DOHH2 (cell line): ENCODE measurements around the gene NEDD4L.
"Not testable (repeated sequence)": the region's sequence is repeated elsewhere in the genome, so short reads cannot be mapped to it uniquely, and the experiment has no call there.

Source experiments
- EZH2phosphoT487 ChIP-seq: fragments of 200-600 bp; sonication (generic); IDR thresholded peaks from 2 replicates; pipeline ENCODE4 v1.6.1; 2017; ENCODE audit warnings: borderline replicate concordance, mild to moderate bottlenecking, antibody characterized with exemption, low read length, moderate library complexity, mixed read lengths
- TF ChIP-seq, protein P1 (sequence below): fragments of 200-600 bp; sonication (generic); IDR thresholded peaks from one replicate; pipeline ENCODE4 v1.5.1; 2014; ENCODE audit warnings: antibody characterized with exemption, mild to moderate bottlenecking, low read depth, low read length; ENCODE audit not compliant: poor library complexity, severe bottlenecking

DNA sequence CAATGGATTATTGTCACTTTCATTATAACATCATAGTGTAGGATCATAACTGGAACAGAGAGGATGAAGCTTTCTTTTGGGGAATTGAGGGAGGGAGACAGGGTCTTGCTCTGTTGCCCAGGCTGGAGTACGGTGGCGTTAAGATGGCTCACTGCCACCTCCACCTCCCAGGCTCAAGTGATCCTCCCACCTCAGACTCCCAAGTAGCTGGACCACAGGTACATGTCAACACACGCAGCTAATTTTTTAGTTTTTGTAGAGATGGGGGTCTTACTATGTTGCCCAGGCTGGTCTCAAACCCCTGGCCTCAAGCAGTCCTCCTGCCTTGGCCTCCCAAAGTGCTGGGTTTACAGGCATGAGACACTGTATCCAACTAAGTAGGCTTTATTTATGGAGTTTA lies 221.5 kb downstream of the NEDD4L start:
- TF ChIP-seq, protein P1, sequence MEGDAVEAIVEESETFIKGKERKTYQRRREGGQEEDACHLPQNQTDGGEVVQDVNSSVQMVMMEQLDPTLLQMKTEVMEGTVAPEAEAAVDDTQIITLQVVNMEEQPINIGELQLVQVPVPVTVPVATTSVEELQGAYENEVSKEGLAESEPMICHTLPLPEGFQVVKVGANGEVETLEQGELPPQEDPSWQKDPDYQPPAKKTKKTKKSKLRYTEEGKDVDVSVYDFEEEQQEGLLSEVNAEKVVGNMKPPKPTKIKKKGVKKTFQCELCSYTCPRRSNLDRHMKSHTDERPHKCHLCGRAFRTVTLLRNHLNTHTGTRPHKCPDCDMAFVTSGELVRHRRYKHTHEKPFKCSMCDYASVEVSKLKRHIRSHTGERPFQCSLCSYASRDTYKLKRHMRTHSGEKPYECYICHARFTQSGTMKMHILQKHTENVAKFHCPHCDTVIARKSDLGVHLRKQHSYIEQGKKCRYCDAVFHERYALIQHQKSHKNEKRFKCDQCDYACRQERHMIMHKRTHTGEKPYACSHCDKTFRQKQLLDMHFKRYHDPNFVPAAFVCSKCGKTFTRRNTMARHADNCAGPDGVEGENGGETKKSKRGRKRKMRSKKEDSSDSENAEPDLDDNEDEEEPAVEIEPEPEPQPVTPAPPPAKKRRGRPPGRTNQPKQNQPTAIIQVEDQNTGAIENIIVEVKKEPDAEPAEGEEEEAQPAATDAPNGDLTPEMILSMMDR, result not testable (repeated sequence)
- not testable (repeated sequence) for TF ChIP-seq EZH2phosphoT487
